Cardiac septum (tissue), 1 donor: Measurements from ENCODE around the gene LPAR6. TPM values are rescaled to one million over a fixed set of nuclear protein-coding genes. Genes with fewer than 3 reads are reported as not detected.
"Not testable (repeated sequence)": the region's sequence is repeated elsewhere in the genome, so short reads cannot be mapped to it uniquely, and the experiment has no call there.

Experiments
- DNase-seq: peaks from one replicate; pipeline ENCODE4 v3.0.0-alpha.2; 2020; ENCODE audit warnings: low spot score
- intact Hi-C: fragments of 100-400 bp; cut with DNase I; formaldehyde crosslinking; loops from one replicate; pipeline ENCODE4 v1.14.0; 2022
- total RNA-seq: library from RNA; stranded (reverse); fragmentation: NEBNext Ultra II Directional; extraction: Animal tissue kit (Norgen Biotek cat#: 25700); gene quantifications from one replicate; pipeline ENCODE4 v1.2.1, GENCODE V29; 2021
- donor health status: DM: no; HTN: no; CAD: no.

Gene LPAR6
- total RNA-seq, 1 donor from 2014 or later, result 12.5 TPM

GRCh38 chr13:48422003-48422402, 9.1 kb upstream of the LPAR6 start:
- DNase-seq, intact Hi-C loops: not testable (repeated sequence)

- intact Hi-C loops, result no loop called here
- no peak for DNase-seq
These were observed 2.6 kb upstream of the LPAR6 start for GRCh38 chr13:48415516-48415915.

- intact Hi-C loops, result loop anchor here (5.0 kb wide), 2 partner anchors 78 to 82 kb away; no protein-coding TSS in a partner anchor
- DNase-seq, result no peak
These were observed 1.6 kb upstream of the LPAR6 start for GRCh38 chr13:48414501-48414900.

- intact Hi-C loops, result loop anchor here (5.0 kb wide), 2 partner anchors 80 kb away; no protein-coding TSS in a partner anchor
- DNase-seq, result no peak
These were observed 927 bp downstream of the LPAR6 start for GRCh38 chr13:48411841-48412531.

- no peak for DNase-seq
- intact Hi-C loops, result loop anchor here (5.0 kb wide), 2 partner anchors 79 to 81 kb away; no protein-coding TSS in a partner anchor
These were observed 1.6 kb downstream of the LPAR6 start for GRCh38 chr13:48411147-48411794.

GRCh38 chr13:48410199-48410598, 2.7 kb downstream of the LPAR6 start:
- intact Hi-C loops, result loop anchor here (5.0 kb wide), 2 partner anchors 78 to 82 kb away; no protein-coding TSS in a partner anchor
- DNase-seq, result no peak

GRCh38 chr13:48405875-48406274, 7.0 kb downstream of the LPAR6 start:
- DNase-seq, result no peak
- intact Hi-C loops, result no loop called here

- DNase-seq, result no peak
- intact Hi-C loops, result loop anchor here (5.0 kb wide), 1 partner anchor 172 kb away; no protein-coding TSS in a partner anchor
These were observed 8.0 kb downstream of the LPAR6 start for GRCh38 chr13:48404952-48405351.

- intact Hi-C loops, result loop anchor here (5.0 kb wide), 1 partner anchor 173 kb away; no protein-coding TSS in a partner anchor
- DNase-seq, result no peak
These were observed 9.0 kb downstream of the LPAR6 start for GRCh38 chr13:48403913-48404312.

- intact Hi-C loops, result loop anchor here (5.0 kb wide), 1 partner anchor 174 kb away; no protein-coding TSS in a partner anchor
- no peak for DNase-seq
These were observed 9.7 kb downstream of the LPAR6 start for GRCh38 chr13:48403151-48403631.

- intact Hi-C loops, result loop anchor here (5.0 kb wide), 1 partner anchor 175 kb away; no protein-coding TSS in a partner anchor
- no peak for DNase-seq
These were observed 10.5 kb downstream of the LPAR6 start for GRCh38 chr13:48402325-48402932.

GRCh38 chr13:48401480-48401879, 11.4 kb downstream of the LPAR6 start:
- intact Hi-C loops, result loop anchor here (5.0 kb wide), 1 partner anchor 176 kb away; no protein-coding TSS in a partner anchor
- no peak for DNase-seq

- DNase-seq, result no peak
- intact Hi-C loops, result loop anchor here (5.0 kb wide), 1 partner anchor 176 kb away; no protein-coding TSS in a partner anchor
These were observed 12.0 kb downstream of the LPAR6 start for GRCh38 chr13:48400850-48401291.

GRCh38 chr13:48400090-48400694, 12.7 kb downstream of the LPAR6 start:
- intact Hi-C loops, result loop anchor here (5.0 kb wide), 1 partner anchor 177 kb away; no protein-coding TSS in a partner anchor
- no peak for DNase-seq

- intact Hi-C loops, result no loop called here
- no peak for DNase-seq
These were observed 14.3 kb downstream of the LPAR6 start for GRCh38 chr13:48398450-48399095.

GRCh38 chr13:48397744-48398143, 15.2 kb downstream of the LPAR6 start:
- DNase-seq, result no peak
- intact Hi-C loops, result no loop called here

- intact Hi-C loops, result no loop called here
- no peak for DNase-seq
These were observed 19.2 kb downstream of the LPAR6 start for GRCh38 chr13:48393698-48394085.

- no peak for DNase-seq
- intact Hi-C loops, result no loop called here
These were observed 19.7 kb downstream of the LPAR6 start for GRCh38 chr13:48393030-48393697.
